HepG2 (cell line): ENCODE results near the gene SDK1. TPM values are rescaled to one million over a fixed set of nuclear protein-coding genes. Genes with fewer than 3 reads are reported as not detected.

Experiments
- ATAC-seq: fragments of 200-7000 bp; cut with Tn5 transposase; 3 replicates; pipeline ENCODE4 v1.9.1; 2020; ENCODE audit warnings: mild to moderate bottlenecking, moderate library complexity
- BruUV-seq: library from RNA; stranded (reverse); fragments of 400-500 nt; replicated peaks from 2 replicates; lab custom pipeline; 2021; lab: Mats Ljungman, UMichigan
- CTCF ChIA-PET: fragments of 300-600 bp; formaldehyde crosslinking; extraction: SDS; loops from one replicate; lab custom pipeline; 2021; ENCODE audit warnings: low total read pairs, inconsistent platforms, low intra/inter-chr PET ratio; lab: Yijun Ruan, JAX
- POLR2A ChIA-PET: fragments of 350-600 bp; sonication (Branson Sonifier 250); formaldehyde crosslinking; loops from one replicate; lab custom pipeline; 2020; ENCODE audit warnings: antibody characterized with exemption, inconsistent platforms; lab: Yijun Ruan, JAX
- DNase-seq: peaks from one replicate; pipeline ENCODE4 v3.0.0-alpha.2; 2015; ENCODE audit warnings: low spot score
- FAIRE-seq: peaks from 3 replicates; lab custom pipeline; 2011; peaks lifted over from hg19 to GRCh38; lab: Jason Lieb, UNC
- H2AFZ ChIP-seq: one replicate; pipeline ENCODE4 v1.6.1; 2011; ENCODE audit warnings: low read length, inconsistent platforms
- H3K27ac ChIP-seq: fragments of 300-600 bp; 3 replicates; pipeline ENCODE4 v1.8.0; 2011; ENCODE audit warnings: mixed run types, mild to moderate bottlenecking, mixed read lengths, low read length, inconsistent platforms; ENCODE audit not compliant: insufficient read depth; ENCODE audit errors: extremely low read length
- H3K27me3 ChIP-seq, 2 experiments: fragments of 200-600 bp in 1 of 2; 2 replicates in 1 of 2; 3 replicates in 1 of 2; pipeline versions ENCODE4 v1.6.0 to v1.8.0; 2011; ENCODE audit warnings: low read length in 2 of 2, mild to moderate bottlenecking in 2 of 2, moderate library complexity in 2 of 2, inconsistent platforms in 1 of 2; ENCODE audit not compliant: insufficient read depth in 2 of 2, control insufficient read depth in 1 of 2
- H3K36me3 ChIP-seq, 2 experiments: fragments of 200-600 bp in 1 of 2; replicated peaks in 1 of 2; 2 replicates in 1 of 2; 3 replicates in 1 of 2; pipeline versions ENCODE4 v1.5.1 to v1.8.0; 2011; ENCODE audit warnings: low read length in 2 of 2, inconsistent platforms in 1 of 2; ENCODE audit not compliant: insufficient read depth in 2 of 2, control insufficient read depth in 1 of 2
- H3K4me1 ChIP-seq: 2 replicates; pipeline ENCODE4 v1.5.1; 2012; ENCODE audit warnings: low read length, inconsistent platforms; ENCODE audit not compliant: insufficient read depth
- H3K4me2 ChIP-seq: 2 replicates; pipeline ENCODE4 v1.6.0; 2011; ENCODE audit warnings: low read depth, low read length, inconsistent platforms
- H3K4me3 ChIP-seq, 3 experiments: fragments of 200-600 bp in 1 of 3; sonication (generic), shearing (Covaris generic) in 1 of 3; replicated peaks in 1 of 3; 2 replicates each; pipeline ENCODE4 v1.5.1; 2011 to 2016; ENCODE audit warnings: low read length in 3 of 3, inconsistent platforms in 2 of 3, low read depth in 2 of 3, mild to moderate bottlenecking in 2 of 3, control low read depth in 1 of 3, mixed read lengths in 1 of 3; ENCODE audit not compliant: insufficient read depth in 1 of 3
- H3K79me2 ChIP-seq: one replicate; pipeline ENCODE4 v1.6.1; 2011; ENCODE audit warnings: low read length, inconsistent platforms; ENCODE audit not compliant: insufficient read depth
- H3K9ac ChIP-seq: 2 replicates; pipeline ENCODE4 v1.6.0; 2011; ENCODE audit warnings: mild to moderate bottlenecking, low read depth, low read length, inconsistent platforms; ENCODE audit not compliant: insufficient read depth
- H3K9me3 ChIP-seq: 2 replicates; pipeline ENCODE4 v1.5.1; 2012; ENCODE audit warnings: mild to moderate bottlenecking, low read length
- H4K20me1 ChIP-seq: 2 replicates; pipeline ENCODE4 v1.6.0; 2011; ENCODE audit warnings: inconsistent platforms, mild to moderate bottlenecking, low read length, moderate library complexity; ENCODE audit not compliant: insufficient read depth
- CEBPG ChIP-seq: IDR thresholded peaks from 2 replicates; pipeline ENCODE4 v1.6.1; 2016
- DMTF1 ChIP-seq: sonication (generic); formaldehyde crosslinking; IDR thresholded peaks from 2 replicates; pipeline ENCODE4 v1.4.0; 2020; ENCODE audit warnings: mild to moderate bottlenecking, missing genetic modification reagents
- FIP1L1 ChIP-seq: fragments of 200-400 bp; formaldehyde crosslinking; IDR thresholded peaks from 2 replicates; pipeline ENCODE4 v1.6.1; 2018; ENCODE audit warnings: low read depth, mild to moderate bottlenecking, low read length, moderate library complexity, borderline replicate concordance; ENCODE audit not compliant: insufficient read depth
- MYNN ChIP-seq: sonication (generic); formaldehyde crosslinking; IDR thresholded peaks from 2 replicates; pipeline ENCODE4 v1.4.0; 2020; ENCODE audit warnings: mild to moderate bottlenecking, low read depth, missing genetic modification reagents
- NFATC3 ChIP-seq: sonication (generic); formaldehyde crosslinking; IDR thresholded peaks from 2 replicates; pipeline ENCODE4 v1.5.1; 2020; ENCODE audit warnings: mild to moderate bottlenecking, missing genetic modification reagents
- NRL ChIP-seq: sonication (generic); formaldehyde crosslinking; IDR thresholded peaks from 2 replicates; pipeline ENCODE4 v1.5.0; 2020; ENCODE audit warnings: missing genetic modification reagents, mild to moderate bottlenecking, moderate library complexity, borderline replicate concordance
- PCBP2 ChIP-seq: fragments of 200-400 bp; formaldehyde crosslinking; optimal IDR thresholded peaks from 2 replicates; pipeline ENCODE3; 2018; ENCODE audit warnings: low read length, low read depth; ENCODE audit not compliant: poor library complexity, severe bottlenecking
- REPIN1 ChIP-seq: sonication (generic); formaldehyde crosslinking; IDR thresholded peaks from 2 replicates; pipeline ENCODE4 v1.8.0; 2022; ENCODE audit warnings: missing genetic modification reagents, low read depth, mild to moderate bottlenecking, borderline replicate concordance
- TARDBP ChIP-seq: sonication (generic); formaldehyde crosslinking; IDR thresholded peaks from 2 replicates; pipeline ENCODE4 v1.8.0; 2022; ENCODE audit warnings: mild to moderate bottlenecking, missing genetic modification reagents
- TBX2 ChIP-seq: sonication (generic); formaldehyde crosslinking; IDR thresholded peaks from 2 replicates; pipeline ENCODE4 v1.5.0; 2020; ENCODE audit warnings: missing genetic modification reagents, mild to moderate bottlenecking, borderline replicate concordance
- TOPORS ChIP-seq: sonication (generic); formaldehyde crosslinking; IDR thresholded peaks from 2 replicates; pipeline ENCODE4 v1.8.0; 2023; ENCODE audit warnings: mild to moderate bottlenecking, missing genetic modification reagents
- TRIM24 ChIP-seq: sonication (generic); formaldehyde crosslinking; IDR thresholded peaks from 2 replicates; pipeline ENCODE4 v1.8.0; 2022; ENCODE audit warnings: mild to moderate bottlenecking, missing genetic modification reagents
- ZBTB20 ChIP-seq: sonication (generic); formaldehyde crosslinking; IDR thresholded peaks from 2 replicates; pipeline ENCODE4 v1.8.1; 2023; ENCODE audit warnings: missing genetic modification reagents, low read depth, mild to moderate bottlenecking, borderline replicate concordance
- ZNF12 ChIP-seq: sonication (generic); formaldehyde crosslinking; IDR thresholded peaks from 2 replicates; pipeline ENCODE4 v1.5.0; 2020; ENCODE audit warnings: missing genetic modification reagents
- ZNF143 ChIP-seq: sonication (generic); formaldehyde crosslinking; IDR thresholded peaks from 2 replicates; pipeline ENCODE4 v1.4.0; 2020; ENCODE audit warnings: missing genetic modification reagents
- ZNF605 ChIP-seq: sonication (generic); formaldehyde crosslinking; IDR thresholded peaks from 2 replicates; pipeline ENCODE4 v1.8.0; 2022; ENCODE audit warnings: mild to moderate bottlenecking, missing genetic modification reagents
- ZSCAN12 ChIP-seq: sonication (generic); formaldehyde crosslinking; IDR thresholded peaks from 2 replicates; pipeline ENCODE4 v1.9.0; 2021; ENCODE audit warnings: mild to moderate bottlenecking, missing genetic modification reagents
- ZSCAN20 ChIP-seq: sonication (generic); formaldehyde crosslinking; IDR thresholded peaks from 2 replicates; pipeline ENCODE4 v1.4.0; 2020; ENCODE audit warnings: missing genetic modification reagents, mild to moderate bottlenecking, borderline replicate concordance
- WGBS: methylation state at CpG from one replicate; pipeline ENCODE4 v1.1.6; 2017; ENCODE audit warnings: low lambda C conversion rate; 5-methylcytosine and 5-hydroxymethylcytosine counted together
- in situ Hi-C: cut with HindIII; loops from 2 replicates; pipeline ENCODE4 v1.10.0; 2017; ENCODE audit warnings: low pct_unique_long_range_greater_than_20kb; ENCODE audit not compliant: extremely low pct_ligation_motif_present
- intact Hi-C: fragments of 100-400 bp; cut with micrococcal nuclease; formaldehyde crosslinking; loops from one replicate; pipeline ENCODE4 v1.10.0; 2022; ENCODE audit not compliant: unreplicated experiment
- polyA plus RNA-seq, 8 experiments: library from polyadenylated mRNA; depleted of rRNA in 3 of 8; stranded (reverse) in 7 of 8; unstranded in 1 of 8; fragments of >200 nt; fragmentation: Illumina TruSeq in 4 of 8; extraction: Trizol in 4 of 8; gene quantifications; 2 replicates each; pipeline versions ENCODE4 v1.2.1 to v1.2.3, GENCODE V29; 2011 to 2016; ENCODE audit warnings: low read depth in 4 of 8, missing spikeins in 1 of 8, mixed read lengths in 1 of 8; ENCODE audit not compliant: insufficient read depth in 1 of 8
- total RNA-seq, 5 experiments: library from RNA; depleted of rRNA; stranded (reverse); fragments of >200 nt; fragmentation: Illumina TruSeq; extraction: Trizol; gene quantifications; 2 replicates each; pipeline ENCODE4 v1.2.3, GENCODE V29; 2016; ENCODE audit warnings: low read depth in 1 of 5
- TF ChIP-seq, protein P1 (sequence below): sonication (generic); formaldehyde crosslinking; IDR thresholded peaks from 2 replicates; pipeline ENCODE4 v1.8.0; 2022; ENCODE audit warnings: missing genetic modification reagents, mild to moderate bottlenecking, inconsistent platforms, borderline replicate concordance
- TF ChIP-seq, protein P2 (sequence below): sonication (generic); formaldehyde crosslinking; conservative IDR thresholded peaks from 2 replicates; pipeline ENCODE4 v1.8.0; 2022; ENCODE audit warnings: missing genetic modification reagents

SDK1 gene
- total and polyA plus RNA-seq, 2 of the 13 experiments (the other 11 are each of a cell fraction or from before 2014, with no cell fraction given) = 0.35 to 2.4 TPM

DNA sequence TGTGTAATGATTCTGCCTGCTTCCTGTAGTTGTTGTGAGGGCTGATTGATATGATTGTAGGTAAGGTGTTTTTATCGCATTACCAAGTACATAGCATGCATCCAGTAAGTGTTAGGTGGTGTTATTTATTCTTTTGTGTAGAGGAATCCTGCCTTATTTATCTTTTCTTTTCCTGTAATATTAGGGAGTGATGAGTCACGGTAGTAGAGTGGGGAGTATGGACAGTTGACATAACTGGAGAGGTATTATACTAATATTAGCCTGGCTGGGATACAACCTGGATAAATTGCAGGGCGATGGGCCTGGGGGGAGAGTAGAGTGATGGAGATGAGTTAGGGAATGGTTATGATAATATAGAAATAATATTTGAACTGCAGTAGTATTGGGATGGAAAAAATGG, 9.8 kb downstream of the SDK1 start (continued):
- TF ChIP-seq ZSCAN20 (CRISPR knock-in tag) = no peak
- TF ChIP-seq PCBP2 = no peak
- TF ChIP-seq TARDBP (CRISPR knock-in tag) = no peak
- no peak for TF ChIP-seq ZBTB20 (CRISPR knock-in tag)
- no peak for TF ChIP-seq NFATC3 (CRISPR knock-in tag)
- TF ChIP-seq ZNF605 = no peak

GRCh38 chr7:3312583-3312982, 11.5 kb downstream of the SDK1 start:
- in situ Hi-C loops (no loop called here), intact Hi-C loops (no loop called here)
- Histone ChIP-seq H4K20me1 (no peaks in the 10 kb centered on the region), H3K79me2 (no peaks in the 10 kb centered on the region), H3K4me2 (no peak overlapping the region), H3K27ac (no peak overlapping the region), H3K9ac (no peak overlapping the region), H3K4me3 (no peak overlapping the region), H2AFZ (no peak overlapping the region), H3K4me1 (no peaks in the 10 kb centered on the region), H3K27me3 (no peaks in the 10 kb centered on the region), H3K36me3 (no peaks in the 10 kb centered on the region), H3K9me3 (no peaks in the 10 kb centered on the region)
- ATAC-seq (no peak), FAIRE-seq (no peak), DNase-seq (no peak)
- 93% methylated on average over 2 of the region's 2 CpGs for WGBS
- no TSS peak for BruUV-seq
- CTCF ChIA-PET = no interaction called here
- POLR2A ChIA-PET = no interaction called here
- TF ChIP-seq, protein P1, sequence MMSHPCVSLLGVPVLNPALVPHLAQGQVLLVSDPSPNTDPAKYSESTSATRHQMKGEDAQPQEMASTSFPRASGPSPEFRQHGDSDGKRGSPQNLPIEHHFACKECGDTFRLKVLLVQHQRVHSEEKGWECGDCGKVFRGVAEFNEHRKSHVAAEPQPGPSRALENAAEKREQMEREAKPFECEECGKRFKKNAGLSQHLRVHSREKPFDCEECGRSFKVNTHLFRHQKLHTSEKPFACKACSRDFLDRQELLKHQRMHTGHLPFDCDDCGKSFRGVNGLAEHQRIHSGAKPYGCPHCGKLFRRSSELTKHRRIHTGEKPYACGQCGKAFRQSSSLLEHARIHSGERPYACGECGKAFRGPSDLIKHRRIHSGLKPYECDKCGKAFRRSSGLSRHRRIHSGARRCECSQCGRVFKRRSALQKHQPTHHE = no peak
- TF ChIP-seq, protein P2, sequence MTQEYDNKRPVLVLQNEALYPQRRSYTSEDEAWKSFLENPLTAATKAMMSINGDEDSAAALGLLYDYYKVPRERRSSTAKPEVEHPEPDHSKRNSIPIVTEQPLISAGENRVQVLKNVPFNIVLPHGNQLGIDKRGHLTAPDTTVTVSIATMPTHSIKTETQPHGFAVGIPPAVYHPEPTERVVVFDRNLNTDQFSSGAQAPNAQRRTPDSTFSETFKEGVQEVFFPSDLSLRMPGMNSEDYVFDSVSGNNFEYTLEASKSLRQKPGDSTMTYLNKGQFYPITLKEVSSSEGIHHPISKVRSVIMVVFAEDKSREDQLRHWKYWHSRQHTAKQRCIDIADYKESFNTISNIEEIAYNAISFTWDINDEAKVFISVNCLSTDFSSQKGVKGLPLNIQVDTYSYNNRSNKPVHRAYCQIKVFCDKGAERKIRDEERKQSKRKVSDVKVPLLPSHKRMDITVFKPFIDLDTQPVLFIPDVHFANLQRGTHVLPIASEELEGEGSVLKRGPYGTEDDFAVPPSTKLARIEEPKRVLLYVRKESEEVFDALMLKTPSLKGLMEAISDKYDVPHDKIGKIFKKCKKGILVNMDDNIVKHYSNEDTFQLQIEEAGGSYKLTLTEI = no peak
- TF ChIP-seq TRIM24 (CRISPR knock-in tag) (no peak), NRL (CRISPR knock-in tag) (no peak), FIP1L1 (no peak), CEBPG (CRISPR knock-in tag) (no peak), REPIN1 (no peak), TBX2 (CRISPR knock-in tag) (no peak), DMTF1 (CRISPR knock-in tag) (no peak), ZSCAN12 (no peak), ZNF143 (CRISPR knock-in tag) (no peak), MYNN (CRISPR knock-in tag) (no peak), ZNF12 (CRISPR knock-in tag) (no peak), TOPORS (CRISPR knock-in tag) (no peak)
